Endothelial cell of umbilical vein (primary cell): ENCODE data around the gene ZNG1A. TPM values are rescaled to one million over a fixed set of nuclear protein-coding genes. Genes with fewer than 3 reads are reported as not detected.
"Not testable (repeated sequence)": the region's sequence is repeated elsewhere in the genome, so short reads cannot be mapped to it uniquely, and the experiment has no call there.

ENCODE experiments used
- BruUV-seq: library from RNA; stranded (reverse); fragments of 400-500 nt; replicated peaks from 2 replicates; lab custom pipeline; 2021; lab: Mats Ljungman, UMichigan
- CTCF ChIA-PET: fragments of 300-600, 350-600 bp; sonication (Branson Sonifier 250); formaldehyde crosslinking; loops from one replicate; lab custom pipeline; 2021; ENCODE audit warnings: antibody characterized with exemption, inconsistent platforms; lab: Charles Lee
- POLR2A ChIA-PET: fragments of 300-600, 350-600 bp; sonication (Branson Sonifier 250); formaldehyde crosslinking; loops from one replicate; lab custom pipeline; 2021; ENCODE audit warnings: antibody characterized with exemption, inconsistent platforms; lab: Charles Lee
- DNase-seq: peaks from one replicate; pipeline ENCODE4 v3.0.0-alpha.2; 2011; ENCODE audit warnings: low read depth, low spot score
- FAIRE-seq: peaks from 2 replicates; lab custom pipeline; 2011; peaks lifted over from hg19 to GRCh38; lab: Jason Lieb, UNC
- H2AFZ ChIP-seq: 2 replicates; pipeline ENCODE4 v1.6.0; 2012; ENCODE audit warnings: low read depth, low read length, control low read depth, inconsistent platforms
- H3K27ac ChIP-seq: 2 replicates; pipeline ENCODE4 v1.5.1; 2011; ENCODE audit warnings: low read depth, mild to moderate bottlenecking, control low read depth, low read length, moderate library complexity; ENCODE audit not compliant: insufficient read depth
- H3K27me3 ChIP-seq, 2 experiments: 2 replicates each; pipeline versions ENCODE4 v1.6.0 to v1.6.1; 2011; ENCODE audit warnings: low read length in 2 of 2, mixed read lengths in 1 of 2; ENCODE audit not compliant: control insufficient read depth in 2 of 2, insufficient read depth in 2 of 2
- H3K36me3 ChIP-seq, 2 experiments: 2 replicates in 1 of 2; 3 replicates in 1 of 2; pipeline ENCODE4 v1.5.1; 2011; ENCODE audit warnings: low read length in 2 of 2, mild to moderate bottlenecking in 1 of 2, moderate library complexity in 1 of 2; ENCODE audit not compliant: control insufficient read depth in 2 of 2, insufficient read depth in 2 of 2; ENCODE audit errors: extremely low read depth in 1 of 2
- H3K4me1 ChIP-seq: 3 replicates; pipeline ENCODE4 v1.5.1; 2011; ENCODE audit warnings: mild to moderate bottlenecking, low read length; ENCODE audit not compliant: control insufficient read depth, insufficient read depth; ENCODE audit errors: extremely low read depth
- H3K4me2 ChIP-seq: 2 replicates; pipeline ENCODE4 v1.6.1; 2011; ENCODE audit warnings: low read length, control low read depth, mixed read lengths; ENCODE audit not compliant: insufficient read depth
- H3K4me3 ChIP-seq, 3 experiments: fragments of 200-600 bp in 1 of 3; sonication (generic), shearing (Covaris generic) in 1 of 3; replicated peaks in 1 of 3; 2 replicates each; pipeline ENCODE4 v1.5.1; 2011 to 2016; ENCODE audit warnings: control low read depth in 3 of 3, low read length in 3 of 3, mild to moderate bottlenecking in 2 of 3, inconsistent platforms in 1 of 3, low read depth in 1 of 3, moderate library complexity in 1 of 3; ENCODE audit not compliant: insufficient read depth in 1 of 3
- H3K79me2 ChIP-seq: 2 replicates; pipeline ENCODE4 v1.6.0; 2012; ENCODE audit warnings: low read length, inconsistent platforms; ENCODE audit not compliant: control insufficient read depth, insufficient read depth
- H3K9ac ChIP-seq: replicated peaks from 2 replicates; pipeline ENCODE3; 2011; ENCODE audit warnings: low read length, control low read depth; ENCODE audit not compliant: insufficient read depth; ENCODE audit errors: extremely low read depth
- H3K9me1 ChIP-seq: replicated peaks from 3 replicates; pipeline ENCODE4 v1.6.0; 2011; ENCODE audit warnings: mild to moderate bottlenecking, low read length; ENCODE audit not compliant: control insufficient read depth, insufficient read depth; ENCODE audit errors: extremely low read depth
- H3K9me3 ChIP-seq: replicated peaks from 2 replicates; pipeline ENCODE4 v1.5.1; 2012; ENCODE audit warnings: low read length, inconsistent platforms; ENCODE audit not compliant: control insufficient read depth, insufficient read depth
- H4K20me1 ChIP-seq: replicated peaks from 2 replicates; pipeline ENCODE3; 2011; ENCODE audit warnings: mild to moderate bottlenecking, low read length; ENCODE audit not compliant: control insufficient read depth, insufficient read depth; ENCODE audit errors: extremely low read depth
- dilution Hi-C: fragments of 300-500 bp; cut with MboI; formaldehyde crosslinking; loops from one replicate; pipeline ENCODE4 v1.15.0; 2019; ENCODE audit warnings: low sequenced_read_pairs; ENCODE audit not compliant: extremely low pct_ligation_motif_present
- intact Hi-C: fragments of 100-400 bp; cut with micrococcal nuclease; formaldehyde crosslinking; loops from one replicate; pipeline ENCODE4 v1.10.0; 2022
- polyA plus RNA-seq, 4 experiments: library from polyadenylated mRNA; depleted of rRNA in 3 of 4; stranded (reverse) in 3 of 4; unstranded in 1 of 4; fragments of >200 nt; gene quantifications; 2 replicates each; pipeline versions ENCODE4 v1.2.1 to v1.2.3, GENCODE V29; 2011 to 2012; ENCODE audit warnings: missing spikeins in 1 of 4
- total RNA-seq: library from RNA; stranded (reverse); gene quantifications from 2 replicates; pipeline ENCODE4 v1.2.3, GENCODE V29; 2021

Gene ZNG1A
- total and polyA plus RNA-seq, 2 donors (not counting 3 experiments of a cell fraction or from before 2014, with no cell fraction given) = 14.3 to 39.8 TPM

DNA sequence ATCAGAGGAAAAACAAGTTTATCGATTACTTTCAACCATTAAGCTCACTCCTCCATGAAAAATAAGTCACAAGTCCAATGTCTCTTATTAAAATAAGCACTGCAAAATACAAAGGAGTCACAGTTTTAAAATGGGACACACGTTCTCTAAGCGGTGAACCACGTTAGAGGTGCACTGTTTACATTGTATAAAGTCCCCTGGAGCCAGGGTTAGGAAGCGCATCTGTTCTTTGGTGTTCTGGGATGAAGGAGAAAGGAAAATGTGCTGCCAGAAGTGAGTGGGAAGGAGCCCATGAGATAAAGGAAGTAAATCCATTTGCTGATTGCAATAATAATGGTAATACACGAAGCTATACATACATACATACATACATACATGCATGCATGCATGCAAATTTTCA is 91.0 kb downstream of the ZNG1A start:
- H3K79me2 ChIP-seq, H3K27me3 ChIP-seq, intact Hi-C loops, BruUV-seq, H3K9me1 ChIP-seq, H3K9ac ChIP-seq, H2AFZ ChIP-seq, H4K20me1 ChIP-seq, H3K4me1 ChIP-seq, H3K27ac ChIP-seq, H3K4me2 ChIP-seq, H3K36me3 ChIP-seq, DNase-seq, H3K4me3 ChIP-seq, POLR2A ChIA-PET, FAIRE-seq, dilution Hi-C loops, CTCF ChIA-PET, H3K9me3 ChIP-seq: not testable (repeated sequence)

GRCh38 chr9:87105-87504 is 91.8 kb downstream of the ZNG1A start:
- DNase-seq, H3K9ac ChIP-seq, POLR2A ChIA-PET, H3K9me1 ChIP-seq, H3K4me3 ChIP-seq, H3K4me2 ChIP-seq, intact Hi-C loops, H4K20me1 ChIP-seq, BruUV-seq, dilution Hi-C loops, H3K4me1 ChIP-seq, CTCF ChIA-PET, H3K79me2 ChIP-seq, H3K27ac ChIP-seq, H3K36me3 ChIP-seq, H2AFZ ChIP-seq, H3K27me3 ChIP-seq, H3K9me3 ChIP-seq, FAIRE-seq: not testable (repeated sequence)

DNA sequence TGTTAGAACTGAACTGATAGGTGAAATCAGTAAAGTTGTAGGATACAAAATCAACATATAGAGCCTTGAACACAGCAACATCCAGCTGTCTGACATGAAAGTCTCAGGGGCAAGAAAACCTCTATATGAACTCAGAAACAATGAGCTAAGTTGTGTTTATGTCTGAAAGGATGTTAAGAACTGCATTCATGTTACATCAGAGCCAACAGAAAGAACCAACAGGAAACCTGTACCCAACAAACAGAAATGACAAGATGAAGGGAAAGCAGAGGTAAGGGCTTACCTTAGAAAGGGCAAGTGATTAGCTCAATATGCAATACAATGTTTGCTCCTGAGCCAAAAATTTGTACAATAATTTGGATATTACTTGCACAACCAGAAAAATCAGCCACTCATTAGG is 92.2 kb downstream of the ZNG1A start:
- CTCF ChIA-PET, H3K79me2 ChIP-seq, H3K4me1 ChIP-seq, H4K20me1 ChIP-seq, DNase-seq, dilution Hi-C loops, POLR2A ChIA-PET, FAIRE-seq, intact Hi-C loops, H3K9me3 ChIP-seq, H3K4me3 ChIP-seq, H3K4me2 ChIP-seq, BruUV-seq, H2AFZ ChIP-seq, H3K36me3 ChIP-seq, H3K27me3 ChIP-seq, H3K9ac ChIP-seq, H3K9me1 ChIP-seq, H3K27ac ChIP-seq: not testable (repeated sequence)

DNA sequence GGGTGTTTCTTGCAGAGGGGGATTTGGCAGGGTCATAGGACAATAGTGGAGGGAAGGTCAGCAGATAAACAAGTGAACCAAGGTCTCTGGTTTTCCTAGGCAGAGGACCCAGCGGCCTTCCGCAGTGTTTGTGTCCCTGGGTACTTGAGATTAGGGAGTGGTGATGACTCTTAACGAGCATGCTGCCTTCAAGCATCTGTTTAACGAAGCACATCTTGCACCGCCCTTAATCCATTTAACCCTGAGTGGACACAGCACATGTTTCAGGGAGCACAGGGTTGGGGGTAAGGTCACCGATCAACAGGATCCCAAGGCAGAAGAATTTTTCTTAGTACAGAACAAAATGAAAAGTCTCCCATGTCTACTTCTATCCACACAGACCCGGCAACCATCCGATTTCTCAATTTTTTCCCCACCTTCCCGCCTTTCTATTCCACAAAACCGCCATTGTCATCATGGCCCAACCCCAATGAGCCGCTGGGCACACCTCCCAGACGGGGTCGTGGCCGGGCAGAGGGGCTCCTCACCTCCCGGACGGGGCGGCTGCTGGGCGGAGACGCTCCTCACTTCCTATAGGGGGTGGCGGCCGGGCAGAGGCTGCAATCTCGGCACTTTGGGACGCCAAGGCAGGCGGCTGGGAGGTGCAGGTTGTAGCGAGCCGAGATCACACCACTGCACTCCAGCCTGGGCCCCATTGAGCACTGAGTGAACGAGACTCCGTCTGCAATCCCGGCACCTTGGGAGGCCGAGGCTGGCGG is 95.7 kb downstream of the ZNG1A start:
- DNase-seq, H3K9me1 ChIP-seq, CTCF ChIA-PET, FAIRE-seq, H3K4me1 ChIP-seq, H3K9me3 ChIP-seq, H3K27me3 ChIP-seq, H3K4me3 ChIP-seq, H3K9ac ChIP-seq, H3K79me2 ChIP-seq, H4K20me1 ChIP-seq, dilution Hi-C loops, H3K4me2 ChIP-seq, POLR2A ChIA-PET, H3K27ac ChIP-seq, H2AFZ ChIP-seq, H3K36me3 ChIP-seq, BruUV-seq, intact Hi-C loops: not testable (repeated sequence)
